Measurements from ENCODE around the gene DIS3L2.

The DIS3L2 gene

GRCh38 chr2:231957913-231958763, 3.4 kb upstream of the DIS3L2 start:
- DNase-seq = no peak

GRCh38 chr2:231960810-231961348, 634 bp upstream of the DIS3L2 start:
- DNase-seq = no peak

- DNase-seq = no peak
These were observed 3.6 kb downstream of the DIS3L2 start for GRCh38 chr2:231965102-231965501.

- no peak for DNase-seq
These were observed 5.4 kb downstream of the DIS3L2 start for GRCh38 chr2:231966886-231967285.

GRCh38 chr2:231968820-231969219, 7.3 kb downstream of the DIS3L2 start:
- no peak for DNase-seq

GRCh38 chr2:231970461-231970860, 8.9 kb downstream of the DIS3L2 start:
- no peak for DNase-seq

- DNase-seq = no peak
These were observed 13.5 kb downstream of the DIS3L2 start for GRCh38 chr2:231975001-231975400.

- no peak for DNase-seq
These were observed 15.9 kb downstream of the DIS3L2 start for GRCh38 chr2:231977430-231977829.

GRCh38 chr2:231984992-231985391, 23.5 kb downstream of the DIS3L2 start:
- DNase-seq = no peak

- DNase-seq = no peak
These were observed 24.3 kb downstream of the DIS3L2 start for GRCh38 chr2:231985823-231986261.

- no peak for DNase-seq
These were observed 25.7 kb downstream of the DIS3L2 start for GRCh38 chr2:231987124-231987727.

- DNase-seq = no peak
These were observed 26.8 kb downstream of the DIS3L2 start for GRCh38 chr2:231988179-231988866.

- no peak for DNase-seq
These were observed 30.2 kb downstream of the DIS3L2 start for GRCh38 chr2:231991664-231992063.

- no peak for DNase-seq
These were observed 31.4 kb downstream of the DIS3L2 start for GRCh38 chr2:231992888-231993287.

GRCh38 chr2:231996797-231997540, 35.5 kb downstream of the DIS3L2 start:
- DNase-seq = no peak

- no peak for DNase-seq
These were observed 36.5 kb downstream of the DIS3L2 start for GRCh38 chr2:231998046-231998445.

- no peak for DNase-seq
These were observed 38.9 kb downstream of the DIS3L2 start for GRCh38 chr2:232000439-232000838.

- no peak for DNase-seq
These were observed 39.6 kb downstream of the DIS3L2 start for GRCh38 chr2:232001073-232001472.

GRCh38 chr2:232006253-232006652, 44.7 kb downstream of the DIS3L2 start:
- DNase-seq = no peak

GRCh38 chr2:232008907-232009638, 47.6 kb downstream of the DIS3L2 start:
- no peak for DNase-seq

GRCh38 chr2:232009639-232010274, 48.2 kb downstream of the DIS3L2 start:
- no peak for DNase-seq
